Motor neuron (in vitro differentiated cells): ENCODE data around the gene MAP1LC3A. TPM values are rescaled to one million over a fixed set of nuclear protein-coding genes. Genes with fewer than 3 reads are reported as not detected.
A peak's percentile ranks its signal among the peaks of the same experiment; 100 is the strongest.

Experiments used
- ATAC-seq, 8 experiments: fragments of 200-7000 bp; cut with Tn5 transposase; replicated peaks in 6 of 8; 2 replicates each; pipeline ENCODE4 v1.8.0; 2021; ENCODE audit warnings: mild to moderate bottlenecking in 8 of 8, moderate library complexity in 8 of 8
- H3K27ac ChIP-seq, 2 donors: fragments of 250-450 bp; sonication (Bioruptor Pico); 2 replicates each; pipeline ENCODE4 v1.9.0; 2021; ENCODE audit warnings: antibody characterized with exemption in 2 of 2, mild to moderate bottlenecking in 2 of 2, moderate library complexity in 1 of 2
- H3K4me1 ChIP-seq, 2 donors: fragments of 250-450 bp; sonication (Bioruptor Pico); replicated peaks in 1 of 2; 2 replicates each; pipeline ENCODE4 v1.6.1; 2021; ENCODE audit warnings: antibody characterized with exemption in 2 of 2, mild to moderate bottlenecking in 2 of 2, moderate library complexity in 1 of 2
- H3K4me3 ChIP-seq, 5 donors: fragments of 250-450 bp; sonication (Bioruptor Pico); 2 replicates each; pipeline ENCODE4 v1.9.0; 2021; ENCODE audit warnings: antibody characterized with exemption in 5 of 5, mild to moderate bottlenecking in 5 of 5, moderate library complexity in 4 of 5
- WGBS, 10 experiments: fragments of 450-650 bp; shearing (Covaris generic); methylation state at CpG; one replicate each; pipeline ENCODE4 v1.0.0; 2022; 5-methylcytosine and 5-hydroxymethylcytosine counted together
- in situ Hi-C, 9 experiments: fragments of 400-800 bp; cut with MboI; loops; one replicate each; pipeline ENCODE4 v1.15.0; 2021; ENCODE audit warnings: low sequenced_read_pairs in 9 of 9, low pct_unique_long_range_greater_than_20kb in 2 of 9; ENCODE audit not compliant: unreplicated experiment in 9 of 9
- total RNA-seq, 8 experiments: library from RNA; unstranded; fragments of 300-600 nt; gene quantifications; 2 replicates each; pipeline versions ENCODE4 v1.2.3 to v1.2.4, GENCODE V29; 2022

Gene MAP1LC3A
- total RNA-seq, 8 experiments from 2014 or later, result 14.5 to 80.4 (median 41.6) TPM

DNA sequence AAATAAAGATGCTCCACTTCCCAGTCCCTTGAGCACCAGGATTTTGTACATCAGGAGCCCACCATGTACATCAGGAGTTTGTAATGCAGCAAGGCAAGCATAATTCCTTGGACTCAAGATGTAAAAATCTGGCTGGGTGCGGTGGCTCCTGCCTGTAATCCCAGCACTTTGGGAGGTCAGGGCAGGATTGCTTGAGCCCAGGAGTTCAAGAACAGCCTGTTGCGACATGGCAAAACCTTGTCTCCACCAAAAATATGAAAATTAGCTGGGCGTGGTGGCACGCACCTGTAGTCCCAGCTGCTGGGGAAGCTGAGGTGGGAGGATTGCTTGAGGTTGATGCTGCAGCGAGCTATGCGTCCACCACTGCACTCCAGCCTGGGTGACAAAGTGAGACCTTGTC lies 16.1 kb upstream of the MAP1LC3A start:
- H3K4me1 ChIP-seq, result peaks cover 7% of the 10 kb centered on the region in 2 donors
- no peak overlapping the region for H3K27ac ChIP-seq
- WGBS, 10 experiments, result 67 to 100% (median 100%) methylated on average over 1 to 6 of the region's 6 CpGs; no CpG with 5 or more reads in 1 of the 10 experiments
- in situ Hi-C loops, result loop anchor here in 1 of 9 experiments (25.0 kb wide), 1 partner anchor 170 kb away; the partner anchor contains the start of gene TP53INP2
- no peak overlapping the region for H3K4me3 ChIP-seq
- no peak for ATAC-seq

DNA sequence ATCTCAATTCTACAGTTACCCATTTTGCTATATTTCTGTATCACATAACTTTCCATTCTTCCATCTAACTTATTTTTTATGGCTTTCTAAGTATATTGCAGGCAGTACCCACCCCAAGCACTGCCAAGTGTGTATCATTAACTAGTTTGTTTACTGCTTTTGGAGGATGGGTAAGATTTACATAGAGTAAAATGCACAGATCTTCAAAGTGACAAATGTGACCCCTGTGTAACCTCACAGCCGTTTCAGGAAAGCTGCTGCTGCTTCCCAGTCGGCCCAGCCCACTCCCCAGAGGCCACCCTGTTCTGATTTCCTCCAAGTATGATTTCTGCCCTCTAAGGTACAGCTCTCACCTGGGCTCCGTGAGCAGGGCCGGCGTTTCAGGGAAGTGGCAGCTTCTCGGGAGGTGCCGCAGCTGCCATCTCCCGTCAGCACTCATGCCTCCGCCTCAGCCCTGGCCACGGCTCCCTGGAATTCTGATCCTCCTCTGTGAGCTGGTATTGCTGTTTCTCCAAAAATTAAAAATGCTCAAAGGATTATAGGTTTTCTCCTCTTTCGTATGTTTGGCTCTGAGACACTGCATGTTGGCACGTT lies 15.0 kb upstream of the MAP1LC3A start:
- Histone ChIP-seq H3K4me1 (peaks cover 7% of the 10 kb centered on the region in 2 donors), H3K4me3 (no peak overlapping the region), H3K27ac (no peak overlapping the region)
- 0 to 86% (median 51%) methylated on average over 1 to 8 of the region's 12 CpGs; no CpG with 5 or more reads in 2 of the 10 experiments for WGBS, 10 experiments
- in situ Hi-C loops, result loop anchor here in 1 of 9 experiments (25.0 kb wide), 1 partner anchor 169 kb away; the partner anchor contains the start of gene TP53INP2
- peak in 4 of 8 experiments; percentile 34 to 68 (median 55) for ATAC-seq

DNA sequence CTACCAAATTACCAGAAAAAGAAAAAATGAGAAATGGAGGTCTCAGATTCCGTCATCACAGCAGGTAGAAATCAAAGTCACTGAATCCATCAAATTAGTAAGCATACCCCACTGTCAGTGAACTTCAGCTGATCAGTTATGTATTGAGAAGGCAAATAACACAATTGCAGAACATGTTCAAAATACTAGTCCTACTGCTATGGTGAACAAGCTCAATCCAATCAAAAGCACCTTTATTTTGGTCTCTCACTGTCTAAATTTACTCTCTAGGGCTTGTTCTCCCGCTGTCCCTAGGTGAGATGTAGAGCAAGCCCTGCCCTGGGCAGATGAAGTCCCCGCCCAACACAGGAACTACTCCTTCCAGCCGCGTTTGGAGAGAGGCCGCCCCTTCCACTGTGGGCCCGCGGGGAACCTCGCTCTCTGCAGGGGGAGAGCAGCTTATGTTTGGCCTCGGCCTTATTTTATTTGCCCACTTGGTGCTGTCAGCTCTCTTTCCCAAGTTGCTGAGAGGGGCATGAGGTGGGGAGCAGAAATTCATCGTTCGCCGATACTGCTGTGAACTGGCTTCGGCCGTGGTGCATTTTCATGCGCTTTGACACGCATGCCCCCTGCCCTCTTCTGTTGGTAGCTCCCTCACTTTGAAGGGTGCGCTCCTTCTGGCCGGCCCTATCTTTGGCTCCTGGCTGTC lies 14.3 kb upstream of the MAP1LC3A start:
- Histone ChIP-seq H3K4me1 (peaks cover 7% of the 10 kb centered on the region in 2 donors), H3K4me3 (no peak overlapping the region), H3K27ac (no peak overlapping the region)
- 17 to 100% (median 46%) methylated on average over 1 to 13 of the region's 19 CpGs; no CpG with 5 or more reads in 1 of the 10 experiments for WGBS, 10 experiments
- in situ Hi-C loops, result loop anchor here in 1 of 9 experiments (25.0 kb wide), 1 partner anchor 168 kb away; the partner anchor contains the start of gene TP53INP2
- peak in 3 of 8 experiments; percentile 36 to 53 (median 37) for ATAC-seq

DNA sequence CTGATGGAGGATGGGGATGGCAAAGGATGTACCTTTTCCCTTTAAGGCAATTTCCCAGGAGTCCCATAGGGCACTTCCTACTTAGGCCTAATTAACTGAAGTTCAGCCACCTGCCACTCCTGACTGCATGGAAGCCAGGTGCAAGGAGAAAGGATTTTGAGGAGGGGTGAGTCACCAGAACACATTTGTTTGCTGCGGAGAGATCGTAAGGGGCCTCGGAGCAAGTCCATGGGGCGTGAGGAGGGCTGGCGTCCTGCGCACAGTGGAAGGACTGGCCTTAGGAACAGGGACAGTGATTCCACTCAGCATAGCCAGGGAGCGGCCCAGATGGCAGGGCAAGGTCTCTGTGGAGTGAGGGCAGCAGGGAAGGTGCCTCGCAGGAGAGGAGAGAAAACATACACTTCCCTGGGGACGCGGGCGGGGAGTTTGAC lies 11.8 kb upstream of the MAP1LC3A start:
- Histone ChIP-seq H3K4me1 (peaks cover 7 to 14% of the 10 kb centered on the region in 2 donors), H3K4me3 (no peak overlapping the region), H3K27ac (no peak overlapping the region)
- ATAC-seq, result peak in 1 of 8 experiments; percentile 29
- 0 to 100% (median 87%) methylated on average over 1 to 7 of the region's 11 CpGs; no CpG with 5 or more reads in 3 of the 10 experiments for WGBS, 10 experiments
- in situ Hi-C loops, result loop anchor here in 1 of 9 experiments (25.0 kb wide), 1 partner anchor 166 kb away; the partner anchor contains the start of gene TP53INP2

DNA sequence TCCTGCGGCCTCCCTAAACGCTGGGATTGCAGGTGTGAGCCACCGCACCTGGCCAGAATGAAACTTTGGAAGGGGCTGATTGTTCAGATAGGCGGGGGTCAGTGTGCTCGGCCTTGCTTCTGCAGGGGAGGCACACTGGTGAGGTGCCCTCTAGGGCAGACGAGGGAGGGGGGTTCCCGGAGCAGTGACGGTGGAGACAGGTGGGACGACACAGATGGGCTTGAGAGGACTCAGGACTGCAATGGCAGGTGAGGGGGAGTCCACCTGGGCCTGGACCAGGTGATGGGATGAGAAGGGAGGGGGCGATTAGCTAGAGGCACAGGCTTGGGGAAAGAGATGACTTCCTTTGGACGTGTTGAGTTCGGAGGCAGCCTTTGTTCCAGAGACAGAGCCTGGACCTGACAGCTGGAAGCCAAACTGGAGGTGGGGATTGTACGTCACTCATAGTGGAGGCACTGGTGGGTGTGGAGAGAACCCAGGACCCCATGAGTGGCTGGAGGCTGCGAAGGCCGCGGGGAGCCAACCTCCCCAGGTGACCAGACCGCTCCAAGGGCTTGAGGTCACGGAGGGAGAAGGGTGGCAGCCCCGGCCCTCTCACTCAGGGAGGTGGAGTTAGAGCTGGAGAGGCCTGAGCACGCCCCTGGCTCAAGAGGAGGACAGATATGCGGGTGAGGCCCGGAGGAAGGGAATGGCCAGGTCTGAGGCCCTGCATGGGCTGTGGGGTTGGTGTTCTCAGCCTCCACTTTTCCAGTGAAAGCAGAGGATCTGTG lies 10.5 kb upstream of the MAP1LC3A start:
- in situ Hi-C loops, result loop anchor here in 1 of 9 experiments (25.0 kb wide), 1 partner anchor 164 kb away; the partner anchor contains the start of gene TP53INP2
- 80 to 100% (median 90%) methylated on average over 1 to 10 of the region's 22 CpGs; no CpG with 5 or more reads in 3 of the 10 experiments for WGBS, 10 experiments
- Histone ChIP-seq H3K27ac (no peak overlapping the region), H3K4me1 (peaks cover 6 to 14% of the 10 kb centered on the region in 2 donors), H3K4me3 (no peak overlapping the region)
- peak in 2 of 8 experiments; percentile 28 to 40 for ATAC-seq

DNA sequence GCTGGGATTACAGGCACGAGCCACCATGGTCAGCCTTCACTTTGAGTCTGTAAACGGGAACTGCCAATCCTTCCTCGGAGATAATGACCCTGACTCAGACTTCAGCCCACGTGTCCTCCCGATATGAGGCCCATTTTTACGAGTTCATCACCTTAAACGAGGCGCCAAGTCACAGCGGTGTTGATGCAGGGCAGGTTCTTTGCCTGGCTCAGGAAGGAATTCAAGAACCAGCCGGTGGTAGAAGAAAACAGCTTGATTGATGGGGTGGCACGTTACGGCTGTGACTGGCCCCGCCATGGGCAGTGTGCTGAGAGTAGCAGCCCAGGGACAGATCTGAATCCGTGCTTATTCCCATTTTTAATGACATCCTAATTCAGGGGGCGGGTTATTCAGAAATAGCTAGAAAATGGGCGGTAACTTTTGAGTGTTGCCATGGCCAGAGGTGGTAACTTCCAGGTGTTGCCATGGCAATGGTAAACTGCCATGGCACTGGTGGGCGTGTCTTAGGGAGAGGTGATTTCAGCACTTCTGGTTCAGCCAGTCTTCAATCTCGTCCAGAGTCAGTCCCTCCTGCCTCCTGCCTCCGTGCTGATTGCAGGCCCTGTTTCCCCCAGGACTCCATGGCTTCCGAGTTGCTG lies 9.1 kb upstream of the MAP1LC3A start:
- H3K4me1 ChIP-seq, result peaks cover 0 to 7% of the 10 kb centered on the region in 2 donors
- no peak overlapping the region for H3K4me3 ChIP-seq
- in situ Hi-C loops, result loop anchor here in 1 of 9 experiments (25.0 kb wide), 1 partner anchor 163 kb away; the partner anchor contains the start of gene TP53INP2
- no peak overlapping the region for H3K27ac ChIP-seq
- ATAC-seq, result peak; percentile 37 to 88 (median 77)
- WGBS, 10 experiments, result 53 to 90% (median 70%) methylated on average over 1 to 11 of the region's 20 CpGs; no CpG with 5 or more reads in 1 of the 10 experiments

DNA sequence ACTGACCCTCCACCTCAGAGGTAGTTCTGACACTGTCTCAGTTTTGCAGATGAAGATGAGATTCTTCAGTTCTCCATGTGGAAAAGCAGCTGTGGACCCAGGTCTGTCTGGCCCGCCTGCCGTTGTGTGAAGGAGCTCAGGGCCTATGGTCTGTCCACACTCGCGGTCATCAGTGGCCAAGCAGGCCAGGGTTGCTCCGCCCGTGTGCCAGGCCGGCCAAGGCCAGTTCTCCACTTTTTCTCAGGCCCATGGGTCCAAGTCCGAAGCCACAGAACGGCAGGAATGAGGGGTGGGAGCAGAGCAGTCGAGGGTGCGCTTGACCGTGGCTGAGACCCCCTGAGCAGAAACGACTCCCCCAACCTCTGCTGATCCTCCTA lies 8.6 kb upstream of the MAP1LC3A start:
- ATAC-seq, result peak in 5 of 8 experiments; percentile 7 to 35 (median 23)
- Histone ChIP-seq H3K4me3 (no peak overlapping the region), H3K27ac (no peak overlapping the region), H3K4me1 (peaks cover 0 to 7% of the 10 kb centered on the region in 2 donors)
- 88 to 96% (median 94%) methylated on average over 3 to 4 of the region's 13 CpGs; no CpG with 5 or more reads in 7 of the 10 experiments for WGBS, 10 experiments
- in situ Hi-C loops, result loop anchor here in 1 of 9 experiments (25.0 kb wide), 1 partner anchor 162 kb away; the partner anchor contains the start of gene TP53INP2

DNA sequence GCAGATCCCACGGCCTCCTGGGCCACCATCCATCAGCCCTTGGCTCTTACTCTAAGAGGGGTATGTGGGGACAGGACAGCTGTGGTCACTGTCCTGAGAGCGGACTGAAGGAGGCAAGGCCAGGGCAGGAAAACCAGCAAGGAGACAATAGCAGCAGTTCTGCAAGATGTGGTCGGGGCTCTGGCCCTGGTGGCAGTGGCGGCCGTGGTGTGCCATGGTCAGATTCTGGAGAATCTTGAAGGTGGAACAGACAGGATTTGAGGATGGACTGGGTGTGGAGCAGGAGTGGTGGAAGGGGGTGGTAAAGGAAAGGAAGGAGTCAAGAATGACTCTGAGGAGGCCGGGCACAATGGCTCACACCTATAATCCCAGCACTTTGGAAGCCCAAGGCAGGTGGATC lies 5.9 kb upstream of the MAP1LC3A start:
- H3K4me1 ChIP-seq, result peaks cover 3 to 7% of the 10 kb centered on the region in 2 donors
- no peak overlapping the region for H3K4me3 ChIP-seq
- WGBS, 10 experiments, result 20 to 100% (median 96%) methylated on average over 1 to 5 of the region's 6 CpGs; no CpG with 5 or more reads in 5 of the 10 experiments
- ATAC-seq, result no peak
- no peak overlapping the region for H3K27ac ChIP-seq
- in situ Hi-C loops, result no loop called here

DNA sequence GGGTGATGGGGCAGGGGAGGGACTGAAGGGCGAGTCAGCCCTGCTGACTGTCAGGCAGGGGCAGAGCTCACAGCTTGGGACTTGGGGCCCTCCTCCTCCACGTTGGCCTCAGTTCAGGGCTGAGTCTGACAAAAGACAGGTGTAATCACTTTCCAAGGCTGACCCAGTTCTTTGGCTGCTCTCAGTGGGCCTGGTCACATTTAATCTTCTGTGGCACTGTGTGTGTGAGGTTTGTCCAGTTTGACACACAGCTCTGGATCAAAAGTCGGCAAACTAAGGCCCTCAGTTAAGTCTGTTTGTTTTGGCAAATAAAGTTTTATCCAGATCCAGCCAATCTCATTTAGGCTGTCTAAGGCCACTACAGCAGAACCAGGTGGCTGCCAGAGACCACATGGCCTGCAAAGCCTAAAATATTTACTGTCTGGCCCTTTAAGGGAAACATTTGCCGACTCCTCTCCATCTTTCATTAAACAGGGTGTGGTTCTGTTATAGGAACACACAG lies 5.1 kb upstream of the MAP1LC3A start:
- in situ Hi-C loops, result no loop called here
- peak in 3 of 8 experiments; percentile 8 to 26 (median 25) for ATAC-seq
- WGBS, 10 experiments, result 0 to 68% (median 56%) methylated on average over 1 to 4 of the region's 4 CpGs; no CpG with 5 or more reads in 6 of the 10 experiments

DNA sequence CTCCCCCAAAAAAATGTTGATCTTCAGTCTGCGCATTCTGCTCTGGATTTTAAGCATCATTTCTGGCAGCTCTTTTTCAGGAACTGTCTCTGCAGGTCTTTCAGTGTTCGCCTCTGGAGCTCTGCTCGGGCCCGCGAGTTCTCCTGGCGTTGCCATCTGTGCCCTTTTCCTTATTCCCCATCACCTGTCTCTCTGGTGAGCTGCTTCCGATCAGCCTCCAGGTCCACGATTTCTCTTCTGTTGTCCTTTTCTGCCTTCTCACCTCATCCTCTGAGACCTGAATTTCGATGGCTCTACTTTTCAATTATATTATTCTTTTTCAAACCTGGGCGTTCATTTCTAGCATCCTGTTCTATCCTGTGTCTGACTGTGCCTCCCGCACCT lies 590 bp upstream of the MAP1LC3A start:
- ATAC-seq, result no peak
- H3K4me1 ChIP-seq, result peaks cover 8 to 10% of the 10 kb centered on the region in 2 donors
- in situ Hi-C loops, result no loop called here
- H3K4me3 ChIP-seq, result peak overlapping the region; percentile 65 to 85 (median 71)
- WGBS, 10 experiments, result 4 to 40% (median 30%) methylated on average over 1 to 9 of the region's 11 CpGs; no CpG with 5 or more reads in 1 of the 10 experiments
- H3K27ac ChIP-seq, result peak overlapping the region; percentile 37 to 69

More for the DNA sequence above, 5.1 kb upstream of the MAP1LC3A start:
- Histone ChIP-seq H3K27ac (no peak overlapping the region), H3K4me3 (no peak overlapping the region), H3K4me1 (peaks cover 5 to 9% of the 10 kb centered on the region in 2 donors)

DNA sequence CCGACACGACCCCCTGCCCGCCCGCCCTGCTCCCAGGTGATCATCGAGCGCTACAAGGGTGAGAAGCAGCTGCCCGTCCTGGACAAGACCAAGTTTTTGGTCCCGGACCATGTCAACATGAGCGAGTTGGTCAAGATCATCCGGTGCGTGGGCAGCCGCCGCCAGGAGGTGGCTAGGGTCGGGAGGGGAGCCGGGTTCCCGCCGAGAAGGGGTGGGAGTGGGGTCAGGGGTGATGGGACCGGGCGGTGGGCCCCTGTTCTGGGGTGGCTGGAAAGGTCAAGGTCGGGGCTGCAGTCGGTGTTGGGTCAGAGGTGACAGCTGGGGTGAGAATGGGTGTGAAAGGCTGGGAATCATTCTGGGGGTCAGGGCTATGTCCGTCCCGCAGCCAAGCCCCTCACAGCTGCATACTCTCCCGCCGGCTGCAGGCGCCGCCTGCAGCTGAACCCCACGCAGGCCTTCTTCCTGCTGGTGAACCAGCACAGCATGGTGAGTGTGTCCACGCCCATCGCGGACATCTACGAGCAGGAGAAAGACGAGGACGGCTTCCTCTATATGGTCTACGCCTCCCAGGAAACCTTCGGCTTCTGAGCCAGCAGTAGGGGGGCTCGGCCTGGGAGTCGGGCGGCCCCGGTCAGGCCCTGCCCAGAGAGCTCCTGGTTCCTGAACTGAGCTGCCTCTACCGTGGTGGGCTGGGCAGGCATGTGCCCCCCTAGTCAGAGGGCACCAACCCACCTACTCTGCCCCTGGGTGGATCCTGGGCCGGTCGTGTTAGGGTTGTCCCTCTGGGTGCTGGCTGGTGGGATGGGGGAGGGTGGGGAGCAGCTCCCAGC lies 1.0 kb downstream of the MAP1LC3A start:
- WGBS, 10 experiments, result 69 to 100% (median 100%) methylated on average over 1 to 11 of the region's 43 CpGs; no CpG with 5 or more reads in 7 of the 10 experiments
- peak in 3 of 8 experiments; percentile 1 for ATAC-seq
- peak overlapping the region in 1 of 2 donors; percentile 77 for H3K27ac ChIP-seq
- in situ Hi-C loops, result no loop called here
- H3K4me1 ChIP-seq, result peaks cover 8 to 10% of the 10 kb centered on the region in 2 donors
- H3K4me3 ChIP-seq, result peak overlapping the region; percentile 65 to 85 (median 71)
